NOMO-1 treated with dmso at 0.1 percent for 144 hours (cell line): Measurements from ENCODE around the gene PRKACA.

Experiments
- DNase-seq: peaks from one replicate; lab custom pipeline; 2025; ENCODE audit not compliant: unreplicated experiment; lab: John Stamatoyannopoulos, UW

Gene PRKACA

DNA sequence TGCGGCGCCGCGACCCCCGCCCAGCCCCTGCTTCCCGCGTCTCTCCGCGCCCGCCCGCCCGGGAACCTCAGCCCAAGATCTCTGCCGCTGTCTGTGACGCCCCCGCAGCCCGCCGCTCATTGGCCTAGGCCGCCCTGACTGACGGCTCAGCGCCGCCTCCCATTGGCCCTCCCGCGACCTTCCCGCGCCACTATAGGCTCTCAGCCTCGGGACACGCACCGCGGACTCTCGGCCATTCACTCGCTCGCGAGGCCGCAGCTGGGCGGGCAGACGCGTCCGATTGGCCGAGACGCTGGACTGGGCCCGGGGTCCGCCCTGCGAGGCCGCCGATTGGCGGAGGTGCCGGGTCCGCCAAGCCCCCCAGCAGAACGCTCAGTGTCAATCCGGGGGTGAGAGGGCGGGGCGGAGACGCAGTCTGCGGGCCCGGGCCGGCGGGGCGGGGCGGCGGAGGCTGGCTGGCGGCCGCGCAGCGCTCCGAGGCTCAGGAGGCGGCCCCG, at the start of gene PRKACA:
Gene PRKACA (minus strand): TSS at position 95 of the 497 bp plus-strand sequence. CDS start 215 bp downstream, outside the sequence.
- peak; percentile 97 for DNase-seq

DNA sequence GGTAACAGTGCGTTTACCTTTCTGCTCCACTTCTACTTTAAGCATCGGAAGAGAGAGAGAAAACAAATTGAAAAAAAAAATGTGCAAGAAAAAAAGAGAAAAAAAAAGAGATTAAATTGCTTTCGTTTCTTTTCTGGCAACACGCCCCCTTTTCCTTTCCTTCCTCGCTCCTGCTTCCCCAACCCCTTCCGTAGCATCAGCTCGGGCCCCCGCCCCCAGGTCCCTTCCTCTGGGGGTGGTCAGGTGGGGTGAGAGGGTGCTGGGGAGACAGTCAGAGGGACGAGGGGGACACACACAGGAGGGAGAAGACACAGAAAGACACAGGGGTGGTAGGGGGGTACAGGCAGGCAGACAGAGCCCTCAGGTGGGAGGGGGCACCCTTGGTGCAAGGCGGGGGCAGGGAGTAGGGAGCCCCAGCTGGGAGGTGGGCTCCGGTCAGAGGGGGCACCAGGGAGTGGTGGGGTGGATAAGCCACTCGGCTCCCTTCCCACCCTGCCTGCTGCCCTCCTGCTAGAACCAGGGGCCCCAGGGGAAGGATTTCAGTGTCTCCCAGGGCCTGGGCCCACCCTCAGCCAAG, 49.5 kb upstream of the PRKACA start:
- DNase-seq, result no peak

GRCh38 chr19:14165990-14166830, 48.6 kb upstream of the PRKACA start:
- DNase-seq, result no peak

GRCh38 chr19:14164724-14165493, 47.3 kb upstream of the PRKACA start:
- no peak for DNase-seq

- no peak for DNase-seq
Observed at GRCh38 chr19:14164082-14164481, 46.5 kb upstream of the PRKACA start.

DNA sequence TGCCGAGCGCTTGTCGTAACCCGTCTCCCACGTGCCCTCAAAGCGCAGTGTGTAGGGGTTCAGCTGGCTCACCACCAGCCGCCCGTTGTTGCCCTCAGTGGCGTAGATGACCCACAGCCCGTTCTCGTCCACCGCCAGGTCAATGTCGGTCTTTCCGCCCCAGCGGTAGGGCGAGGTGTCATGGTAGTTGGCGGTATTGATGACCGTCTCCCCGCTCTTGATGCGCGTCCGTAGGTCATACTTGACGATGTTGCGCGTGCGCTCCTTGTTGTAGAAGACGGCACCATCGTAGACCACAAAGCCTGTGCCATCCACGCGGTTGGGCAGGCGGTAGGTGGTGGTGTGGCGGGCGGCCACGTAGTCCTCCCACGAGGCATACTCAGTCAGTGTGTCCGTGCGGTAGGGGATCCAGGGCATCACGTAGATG, 45.3 kb upstream of the PRKACA start:
- no peak for DNase-seq

DNA sequence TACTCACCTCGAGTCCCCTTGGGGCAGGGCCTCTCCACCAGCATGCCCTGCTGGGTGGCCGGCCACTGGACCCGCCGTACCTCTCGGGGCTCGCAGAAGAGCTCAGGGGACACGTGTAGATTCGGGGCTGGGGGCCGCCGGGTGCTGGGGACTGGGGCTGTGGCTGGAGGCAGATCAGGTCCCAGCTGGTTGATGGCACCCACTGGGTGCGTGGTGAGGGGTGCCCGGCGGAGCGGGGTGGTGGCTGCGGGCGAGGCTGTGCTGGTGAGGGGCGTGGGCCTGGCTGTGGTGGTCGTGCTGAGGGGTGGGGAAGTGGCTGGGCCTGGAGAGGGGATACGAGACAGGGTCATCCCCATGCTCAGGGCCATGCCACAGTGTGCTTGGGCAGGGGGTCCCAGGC, 43.7 kb upstream of the PRKACA start:
- no peak for DNase-seq

GRCh38 chr19:14160017-14160703, 42.6 kb upstream of the PRKACA start:
- no peak for DNase-seq

GRCh38 chr19:14159059-14159458, 41.5 kb upstream of the PRKACA start:
- DNase-seq, result no peak

DNA sequence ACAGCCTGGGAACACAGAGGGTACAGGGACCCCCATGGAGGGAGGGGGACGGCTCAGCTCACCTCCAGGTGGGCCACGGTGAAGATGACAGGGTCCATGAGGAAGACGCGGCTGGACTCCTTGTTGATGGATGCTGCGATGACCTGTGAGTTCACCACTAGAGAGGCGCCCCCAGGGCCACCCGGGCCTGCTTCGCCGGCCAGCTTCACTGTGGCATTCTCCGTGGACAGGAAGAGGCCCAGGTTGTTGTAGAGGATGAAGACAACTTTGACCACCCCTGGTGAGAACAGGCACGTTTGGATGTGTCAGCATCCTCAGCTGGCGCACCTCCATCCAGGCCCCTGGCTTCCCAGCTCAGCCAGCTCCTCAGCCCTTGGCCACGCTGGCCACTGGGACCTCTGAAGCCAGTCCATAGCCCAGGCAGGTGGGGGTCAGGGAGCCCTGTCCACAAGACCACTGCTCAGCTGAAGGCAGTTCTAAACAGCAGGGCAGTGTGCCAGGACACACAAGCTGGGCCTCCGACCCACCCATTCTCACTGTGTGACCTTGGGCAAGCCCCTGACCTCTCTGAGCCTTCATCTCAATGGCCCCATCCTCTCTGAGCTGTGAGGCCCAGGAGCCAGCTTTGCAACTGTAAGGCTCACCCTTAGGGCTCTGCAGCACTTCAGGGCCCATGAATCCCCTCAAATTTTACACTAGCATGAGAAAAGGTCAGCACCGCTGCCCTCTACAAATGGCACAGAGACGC, 40.9 kb upstream of the PRKACA start:
- no peak for DNase-seq

DNA sequence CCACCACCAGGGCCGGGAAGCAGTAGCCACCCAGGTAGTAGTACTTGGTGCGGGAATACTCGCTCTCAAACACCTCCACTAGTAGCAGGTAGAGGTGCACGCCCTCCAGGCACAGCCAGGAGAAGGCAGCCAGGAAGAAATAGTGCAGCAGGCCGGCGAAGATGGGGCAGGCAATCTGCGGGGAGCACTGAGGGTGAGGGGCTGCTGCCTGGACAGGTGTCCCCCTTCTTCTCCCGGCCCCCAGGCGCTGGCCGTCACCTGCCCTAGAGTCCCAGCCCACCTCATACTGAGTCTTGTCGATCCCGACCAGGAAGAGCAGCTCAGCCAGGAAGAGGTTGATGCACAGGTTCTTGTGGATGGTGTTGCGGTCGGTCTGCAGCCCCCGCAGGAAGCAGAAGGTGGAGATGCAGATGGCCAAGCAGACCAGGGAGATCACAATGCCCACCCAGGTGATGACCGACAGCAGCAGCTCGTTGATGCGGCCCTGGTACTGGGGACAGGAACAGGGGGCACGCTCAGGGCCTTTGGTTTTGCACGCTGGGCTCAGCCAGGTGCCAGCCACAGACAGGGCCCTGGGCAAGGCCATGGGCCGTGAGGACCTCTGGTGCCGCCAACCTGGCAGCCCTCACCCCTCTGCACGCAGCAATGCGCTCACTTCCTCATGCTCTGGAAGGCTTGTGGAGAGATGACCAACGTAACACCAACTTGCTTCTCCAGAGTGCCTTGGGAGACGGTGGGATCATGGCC, 39.6 kb upstream of the PRKACA start:
- DNase-seq, result no peak

- no peak for DNase-seq
Observed at GRCh38 chr19:14156122-14156521, 38.6 kb upstream of the PRKACA start.

GRCh38 chr19:14155371-14155770, 37.8 kb upstream of the PRKACA start:
- DNase-seq, result no peak

DNA sequence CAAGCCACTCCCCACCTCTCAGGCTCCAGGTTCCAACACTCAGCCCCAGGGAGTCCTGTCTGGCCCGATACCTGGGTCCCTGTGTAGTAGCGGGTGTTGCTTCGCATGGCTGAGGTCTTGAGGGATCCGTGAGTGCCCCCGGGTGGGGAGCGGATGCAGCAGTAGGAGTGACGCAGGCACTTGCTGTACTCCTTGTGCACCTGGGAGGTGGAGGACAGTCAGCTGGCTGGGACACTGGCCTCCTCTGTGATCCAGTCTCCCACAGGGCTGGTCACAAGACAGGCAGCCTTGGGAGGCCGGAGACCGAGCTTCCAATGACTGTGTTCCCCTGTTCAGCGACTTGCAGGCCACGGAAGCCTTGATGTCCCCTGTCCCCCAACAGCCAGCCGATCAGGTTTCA, 35.2 kb upstream of the PRKACA start:
- DNase-seq, result no peak

DNA sequence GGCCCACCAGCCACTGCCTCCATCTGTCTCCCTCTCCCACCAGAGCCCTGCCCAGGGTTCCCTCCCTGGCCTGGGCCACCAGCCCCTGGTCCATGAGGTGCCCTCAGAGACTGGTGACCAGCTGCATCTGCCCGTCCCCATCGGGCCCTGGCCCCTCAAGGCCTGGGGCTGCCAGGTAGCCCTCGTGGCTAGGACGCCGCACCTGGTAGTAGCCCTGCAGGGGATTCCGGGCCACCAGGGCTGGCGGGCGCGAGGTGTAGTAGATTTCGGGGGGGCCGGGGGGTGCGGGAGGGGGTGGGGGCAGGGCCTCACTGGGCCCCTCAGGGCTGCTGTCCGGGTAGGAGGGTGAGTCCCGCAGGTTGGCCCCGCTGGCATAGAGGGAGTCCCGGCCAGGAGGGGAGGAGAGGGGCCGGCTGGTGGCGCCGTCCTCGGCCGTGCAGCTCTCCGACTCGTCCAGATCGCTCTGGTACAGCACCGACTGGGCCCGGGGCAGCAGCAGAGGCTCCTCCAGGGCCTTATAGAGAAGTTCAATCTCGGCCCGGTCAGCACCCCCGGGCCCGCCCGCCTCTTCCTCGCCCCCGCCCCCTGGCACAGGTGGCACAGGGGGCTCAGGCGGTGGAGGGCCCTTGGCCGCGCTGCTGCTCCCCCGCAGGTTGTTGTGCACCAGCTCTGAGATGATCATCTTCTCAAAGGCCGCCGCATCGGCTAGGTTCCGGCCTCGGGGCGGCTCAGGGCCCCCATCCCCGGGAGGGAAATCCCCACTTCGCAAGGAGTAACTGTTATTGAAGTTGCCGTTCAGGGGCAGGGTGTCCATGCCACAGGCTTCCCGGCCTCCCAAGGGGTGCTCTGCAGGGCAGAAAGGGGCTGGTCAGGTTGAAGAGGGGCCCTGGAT, 33.5 kb upstream of the PRKACA start:
- DNase-seq, result no peak

DNA sequence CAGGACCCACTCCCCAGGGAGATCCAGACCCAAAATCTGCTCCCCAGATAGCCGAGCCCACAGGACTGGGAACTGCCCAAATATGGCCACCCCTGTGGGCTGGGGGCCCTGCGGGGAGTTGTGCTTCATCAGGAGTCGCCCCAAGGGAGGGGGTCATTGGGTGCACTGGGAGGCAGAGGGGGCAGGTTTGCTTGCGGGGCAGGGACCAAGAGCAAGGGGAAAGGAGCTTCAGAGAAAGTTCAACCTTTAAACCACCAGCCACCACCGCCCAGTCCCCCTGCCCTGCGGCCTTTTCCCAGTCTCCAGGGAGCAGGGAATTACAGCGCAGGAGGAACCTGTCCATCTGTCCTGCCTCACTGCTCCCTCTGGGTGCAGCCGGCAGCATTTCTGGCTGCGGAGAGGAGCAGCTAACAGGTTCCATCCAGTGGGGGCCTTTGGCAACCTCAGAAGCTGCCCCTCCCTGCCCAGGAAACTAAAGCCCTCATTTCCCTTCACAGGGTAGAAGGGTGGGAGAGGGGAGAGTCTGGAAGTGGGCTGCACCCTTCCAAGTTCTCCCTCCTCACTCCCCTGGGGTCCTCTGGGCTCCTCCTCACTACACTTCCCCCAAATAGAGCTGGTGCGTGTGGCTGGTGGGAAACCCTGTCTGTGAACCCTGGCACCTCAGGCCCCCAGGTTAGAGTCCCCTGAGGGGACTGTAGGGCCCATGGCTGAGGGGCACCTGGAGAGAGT, 32.6 kb upstream of the PRKACA start:
- DNase-seq, result no peak

DNA sequence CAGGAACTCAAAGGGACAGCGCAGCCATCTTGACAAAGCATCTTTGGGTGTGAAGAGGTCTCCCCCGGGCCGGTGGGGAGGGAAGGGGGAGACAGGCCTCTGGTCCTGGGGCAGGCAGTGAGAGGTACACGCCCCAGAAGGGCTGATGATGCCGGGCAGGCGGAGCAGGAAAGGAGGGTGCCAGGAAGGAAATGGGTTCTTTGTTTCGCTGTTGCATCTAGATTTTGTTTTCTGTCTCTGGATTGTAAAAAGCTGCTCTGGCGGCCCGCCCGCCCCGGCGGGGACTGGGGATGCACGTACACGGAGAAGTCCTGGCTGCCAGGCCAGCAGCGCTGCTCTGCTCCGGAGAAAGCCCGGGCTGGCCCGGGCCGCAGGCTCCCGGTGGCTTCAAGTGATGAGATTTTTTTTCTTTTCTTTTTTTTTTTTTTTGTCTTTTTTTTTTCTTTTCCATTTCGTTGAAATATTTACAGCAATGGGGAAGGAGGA, 32.0 kb upstream of the PRKACA start:
- no peak for DNase-seq
